Neuronal stem cell (in vitro differentiated cells): ENCODE data around the gene INAVA.

ENCODE experiments used
- DNase-seq: peaks from one replicate; pipeline ENCODE4 v3.0.0-alpha.2; 2013; ENCODE audit warnings: low spot score
- H2AFZ ChIP-seq: one replicate; pipeline ENCODE4 v1.6.1; 2013; ENCODE audit warnings: mild to moderate bottlenecking, low read length, inconsistent platforms
- H2AK5ac ChIP-seq: 2 replicates; pipeline ENCODE4 v1.6.1; 2013; ENCODE audit warnings: low read depth, mild to moderate bottlenecking, inconsistent platforms, low read length, moderate library complexity, mixed read lengths
- H2BK120ac ChIP-seq: 2 replicates; pipeline ENCODE4 v1.6.1; 2013; ENCODE audit warnings: low read depth, mild to moderate bottlenecking, inconsistent platforms, low read length, moderate library complexity, mixed read lengths
- H2BK12ac ChIP-seq: one replicate; pipeline ENCODE4 v1.6.1; 2013; ENCODE audit warnings: low read length, inconsistent platforms
- H2BK15ac ChIP-seq: 2 replicates; pipeline ENCODE4 v1.6.1; 2013; ENCODE audit warnings: mild to moderate bottlenecking, low read length, inconsistent platforms, mixed read lengths
- H2BK5ac ChIP-seq: one replicate; pipeline ENCODE4 v1.6.1; 2013; ENCODE audit warnings: inconsistent platforms, mild to moderate bottlenecking, low read length, moderate library complexity
- H3K14ac ChIP-seq: one replicate; pipeline ENCODE4 v1.6.1; 2013; ENCODE audit warnings: low read length, inconsistent platforms
- H3K18ac ChIP-seq: 2 replicates; pipeline ENCODE4 v1.6.1; 2013; ENCODE audit warnings: low read length, inconsistent platforms
- H3K23ac ChIP-seq: 2 replicates; pipeline ENCODE4 v1.6.1; 2013; ENCODE audit warnings: low read depth, mild to moderate bottlenecking, mixed read lengths, low read length, inconsistent platforms; ENCODE audit not compliant: poor library complexity
- H3K27ac ChIP-seq: replicated peaks from 3 replicates; pipeline ENCODE4 v1.5.1; 2013; ENCODE audit warnings: low read length, inconsistent platforms
- H3K27me3 ChIP-seq, 3 experiments: 2 replicates each; pipeline ENCODE4 v1.6.1; 2013; ENCODE audit warnings: low read length in 3 of 3, mild to moderate bottlenecking in 2 of 3, inconsistent platforms in 1 of 3, low read depth in 1 of 3, mixed read lengths in 1 of 3, moderate library complexity in 1 of 3; ENCODE audit not compliant: control insufficient read depth in 3 of 3, insufficient read depth in 3 of 3
- H3K36me3 ChIP-seq, 2 donors: replicated peaks in 1 of 2; 2 replicates each; pipeline ENCODE4 v1.6.1; 2013; ENCODE audit warnings: low read length in 2 of 2; ENCODE audit not compliant: control insufficient read depth in 2 of 2, insufficient read depth in 2 of 2
- H3K4ac ChIP-seq: 2 replicates; pipeline ENCODE4 v1.6.1; 2013; ENCODE audit warnings: inconsistent platforms, mild to moderate bottlenecking, low read length, moderate library complexity
- H3K4me1 ChIP-seq, 2 donors: 1 replicate in 1 of 2; 2 replicates in 1 of 2; pipeline ENCODE4 v1.6.1; 2013; ENCODE audit warnings: low read length in 2 of 2, low read depth in 1 of 2; ENCODE audit not compliant: control insufficient read depth in 2 of 2, insufficient read depth in 1 of 2
- H3K4me2 ChIP-seq: one replicate; pipeline ENCODE4 v1.6.1; 2013; ENCODE audit warnings: mild to moderate bottlenecking, low read length, inconsistent platforms; ENCODE audit not compliant: insufficient read depth, poor library complexity, severe bottlenecking
- H3K4me3 ChIP-seq, 2 donors: 2 replicates each; pipeline ENCODE4 v1.5.1; 2013; ENCODE audit warnings: low read length in 2 of 2, mild to moderate bottlenecking in 2 of 2, inconsistent platforms in 1 of 2, moderate library complexity in 1 of 2
- H3K79me1 ChIP-seq: one replicate; pipeline ENCODE4 v1.6.1; 2013; ENCODE audit warnings: low read depth, mild to moderate bottlenecking, inconsistent platforms, low read length, moderate library complexity
- H3K9ac ChIP-seq: one replicate; pipeline ENCODE4 v1.6.1; 2013; ENCODE audit warnings: mild to moderate bottlenecking, low read depth, low read length, inconsistent platforms; ENCODE audit not compliant: poor library complexity
- H3K9me3 ChIP-seq, 2 donors: replicated peaks in 1 of 2; 2 replicates each; pipeline versions ENCODE3 to v1.6.1; 2013; ENCODE audit warnings: low read length in 2 of 2, mild to moderate bottlenecking in 2 of 2, inconsistent platforms in 1 of 2, low read depth in 1 of 2, mixed read lengths in 1 of 2, moderate library complexity in 1 of 2; ENCODE audit not compliant: control insufficient read depth in 2 of 2, insufficient read depth in 1 of 2
- H4K8ac ChIP-seq: one replicate; pipeline ENCODE4 v1.6.1; 2013; ENCODE audit warnings: low read depth, mild to moderate bottlenecking, inconsistent platforms, low read length, moderate library complexity
- H4K91ac ChIP-seq: one replicate; pipeline ENCODE4 v1.6.1; 2013; ENCODE audit warnings: low read length, low read depth, mild to moderate bottlenecking, inconsistent platforms; ENCODE audit not compliant: poor library complexity
- WGBS, 2 donors: extraction: QIAGEN DNeasy Blood & Tissue Kit; methylation state at CpG; one replicate each; pipeline ENCODE4 v1.1.7; 2013; ENCODE audit warnings: missing lambda C conversion rate in 2 of 2, mixed read lengths in 1 of 2; ENCODE audit not compliant: insufficient read length in 2 of 2, insufficient replicate concordance in 1 of 2; ENCODE audit errors: extremely low coverage in 2 of 2; 5-methylcytosine and 5-hydroxymethylcytosine counted together

The INAVA gene

DNA sequence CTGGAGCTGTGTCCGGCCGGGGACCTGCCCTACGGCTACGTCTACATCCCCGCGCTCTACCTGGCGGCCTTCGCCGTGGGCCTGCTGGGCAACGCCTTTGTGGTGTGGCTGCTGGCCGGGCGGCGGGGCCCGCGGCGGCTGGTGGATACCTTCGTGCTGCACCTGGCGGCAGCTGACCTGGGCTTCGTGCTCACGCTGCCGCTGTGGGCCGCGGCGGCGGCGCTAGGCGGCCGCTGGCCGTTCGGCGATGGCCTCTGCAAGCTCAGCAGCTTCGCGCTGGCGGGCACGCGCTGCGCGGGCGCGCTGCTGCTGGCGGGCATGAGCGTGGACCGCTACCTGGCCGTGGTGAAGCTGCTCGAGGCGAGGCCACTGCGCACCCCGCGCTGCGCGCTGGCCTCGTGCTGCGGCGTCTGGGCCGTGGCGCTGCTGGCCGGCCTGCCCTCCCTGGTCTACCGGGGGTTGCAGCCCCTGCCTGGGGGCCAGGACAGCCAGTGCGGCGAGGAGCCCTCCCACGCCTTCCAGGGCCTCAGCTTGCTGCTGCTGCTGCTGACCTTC is 21.5 kb upstream of the INAVA start:
- no peaks in the 10 kb centered on the region for H3K9me3 ChIP-seq
- H2AFZ ChIP-seq = no peak overlapping the region
- no peak overlapping the region for H3K4me2 ChIP-seq
- H3K18ac ChIP-seq = peak overlapping the region; percentile 29
- DNase-seq = no peak
- H3K27me3 ChIP-seq = no peaks in the 10 kb centered on the region
- no peak overlapping the region for H2BK15ac ChIP-seq
- H3K79me1 ChIP-seq = no peaks in the 10 kb centered on the region
- no peak overlapping the region for H4K91ac ChIP-seq
- H2BK120ac ChIP-seq = no peak overlapping the region
- no peak overlapping the region for H3K9ac ChIP-seq
- H3K4me3 ChIP-seq = no peak overlapping the region
- no peaks in the 10 kb centered on the region for H3K36me3 ChIP-seq
- no peak overlapping the region for H2BK5ac ChIP-seq
- no peak overlapping the region for H3K4ac ChIP-seq
- H2AK5ac ChIP-seq = peak overlapping the region; percentile 63
- H3K4me1 ChIP-seq = peaks cover 5 to 10% of the 10 kb centered on the region in 2 donors
- peak overlapping the region; percentile 48 for H2BK12ac ChIP-seq
- H3K14ac ChIP-seq = no peak overlapping the region
- H3K27ac ChIP-seq = no peak overlapping the region
- peak overlapping the region; percentile 25 for H3K23ac ChIP-seq
- H4K8ac ChIP-seq = no peak overlapping the region
- no CpG with 5 or more reads among the region's 61 CpGs for WGBS, 2 donors

DNA sequence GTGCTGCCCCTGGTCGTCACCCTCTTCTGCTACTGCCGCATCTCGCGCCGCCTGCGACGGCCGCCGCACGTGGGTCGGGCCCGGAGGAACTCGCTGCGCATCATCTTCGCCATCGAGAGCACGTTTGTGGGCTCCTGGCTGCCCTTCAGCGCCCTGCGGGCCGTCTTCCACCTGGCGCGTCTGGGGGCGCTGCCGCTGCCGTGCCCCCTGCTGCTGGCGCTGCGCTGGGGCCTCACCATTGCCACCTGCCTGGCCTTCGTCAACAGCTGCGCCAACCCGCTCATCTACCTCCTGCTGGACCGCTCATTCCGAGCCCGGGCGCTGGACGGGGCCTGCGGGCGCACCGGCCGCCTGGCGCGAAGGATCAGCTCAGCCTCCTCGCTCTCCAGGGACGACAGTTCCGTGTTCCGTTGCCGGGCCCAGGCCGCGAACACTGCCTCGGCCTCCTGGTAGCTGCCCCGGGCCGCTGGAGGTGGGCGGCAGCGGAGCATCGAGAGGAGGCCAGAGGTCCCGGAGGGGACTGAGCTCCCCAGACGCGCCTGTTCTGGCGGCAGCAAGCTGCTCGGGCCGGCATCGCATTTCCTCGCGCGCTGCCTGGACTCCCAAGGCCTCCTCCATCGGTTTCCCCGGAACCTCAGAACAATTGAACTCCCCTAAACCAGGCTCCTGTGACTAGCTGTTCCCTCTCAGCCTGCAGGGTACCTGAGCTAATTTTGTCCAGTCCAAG is 20.9 kb upstream of the INAVA start:
- Histone ChIP-seq H4K8ac (no peak overlapping the region), H2BK15ac (no peak overlapping the region), H3K36me3 (no peaks in the 10 kb centered on the region), H3K27me3 (no peaks in the 10 kb centered on the region), H3K4me2 (no peak overlapping the region), H3K79me1 (no peaks in the 10 kb centered on the region), H3K9me3 (no peaks in the 10 kb centered on the region), H3K23ac (peak overlapping the region; percentile 39), H2BK120ac (no peak overlapping the region), H4K91ac (no peak overlapping the region), H2AFZ (no peak overlapping the region), H3K4me3 (no peak overlapping the region), H3K14ac (no peak overlapping the region), H3K9ac (no peak overlapping the region), H2BK5ac (no peak overlapping the region), H3K4me1 (peaks cover 5 to 10% of the 10 kb centered on the region in 2 donors), H2AK5ac (peak overlapping the region; percentile 63), H3K4ac (no peak overlapping the region), H2BK12ac (peak overlapping the region; percentile 48), H3K27ac (no peak overlapping the region), H3K18ac (peak overlapping the region; percentile 53)
- no peak for DNase-seq
- no CpG with 5 or more reads among the region's 66 CpGs for WGBS, 2 donors

DNA sequence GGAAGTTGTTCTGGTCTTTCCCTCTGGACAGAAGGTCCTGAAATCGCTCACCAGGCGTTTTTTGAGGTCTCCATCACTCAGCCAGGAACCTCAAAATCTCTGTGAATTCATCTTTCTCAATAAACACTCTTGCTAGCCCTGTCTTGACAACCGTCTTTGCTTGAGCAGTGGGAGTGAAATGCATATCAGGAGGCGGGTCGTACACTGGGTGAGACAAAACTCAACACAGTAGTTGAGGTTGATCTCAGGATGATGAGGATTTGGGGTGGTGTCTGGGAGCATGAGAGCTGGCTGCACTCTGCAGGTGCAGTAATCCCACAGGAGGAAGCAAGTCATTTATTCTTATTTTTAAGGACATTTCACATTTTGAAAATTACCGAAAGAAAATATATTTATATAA is 20.0 kb upstream of the INAVA start:
- H4K91ac ChIP-seq = no peak overlapping the region
- no peak overlapping the region for H3K27ac ChIP-seq
- H3K36me3 ChIP-seq = no peaks in the 10 kb centered on the region
- no peak overlapping the region for H3K14ac ChIP-seq
- no CpG with 5 or more reads among the region's 6 CpGs for WGBS, 2 donors
- H3K79me1 ChIP-seq = no peaks in the 10 kb centered on the region
- H2AFZ ChIP-seq = no peak overlapping the region
- no peaks in the 10 kb centered on the region for H3K27me3 ChIP-seq
- H3K4ac ChIP-seq = no peak overlapping the region
- no peak overlapping the region for H3K23ac ChIP-seq
- H2BK120ac ChIP-seq = no peak overlapping the region
- no peak overlapping the region for H4K8ac ChIP-seq
- H2AK5ac ChIP-seq = no peak overlapping the region
- H2BK15ac ChIP-seq = no peak overlapping the region
- no peak overlapping the region for H3K4me3 ChIP-seq
- no peak overlapping the region for H2BK12ac ChIP-seq
- no peak overlapping the region for H3K4me2 ChIP-seq
- no peak overlapping the region for H3K18ac ChIP-seq
- H3K9ac ChIP-seq = no peak overlapping the region
- H3K9me3 ChIP-seq = no peaks in the 10 kb centered on the region
- H2BK5ac ChIP-seq = no peak overlapping the region
- H3K4me1 ChIP-seq = peaks cover 5 to 10% of the 10 kb centered on the region in 2 donors
- DNase-seq = no peak

DNA sequence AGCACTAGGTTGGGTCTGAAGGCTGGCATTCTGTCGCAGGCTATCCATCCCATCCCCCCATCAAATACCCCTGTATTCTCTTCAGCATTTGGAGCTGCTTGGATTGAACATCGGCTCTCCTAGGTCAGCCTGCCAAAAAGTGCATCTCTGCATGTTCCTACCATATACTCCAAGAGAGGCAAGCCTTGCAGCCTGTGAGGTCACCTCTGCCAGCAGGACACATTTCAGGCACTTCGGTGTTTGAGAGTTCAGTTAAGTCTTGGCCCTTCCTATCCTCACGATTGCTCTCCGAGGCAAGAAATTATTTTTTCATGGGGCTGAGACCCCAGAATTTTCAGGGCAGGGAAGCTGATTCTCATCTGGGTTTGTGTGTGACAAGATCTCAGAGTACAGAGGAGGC is 19.3 kb upstream of the INAVA start:
- no peak overlapping the region for H3K18ac ChIP-seq
- no peak overlapping the region for H3K14ac ChIP-seq
- no peak overlapping the region for H3K4me3 ChIP-seq
- peaks cover 5 to 10% of the 10 kb centered on the region in 2 donors for H3K4me1 ChIP-seq
- H3K4ac ChIP-seq = no peak overlapping the region
- no peak overlapping the region for H2BK12ac ChIP-seq
- DNase-seq = no peak
- no peak overlapping the region for H2AK5ac ChIP-seq
- H3K27ac ChIP-seq = no peak overlapping the region
- WGBS, 2 donors = no CpG with 5 or more reads among the region's 5 CpGs
- H3K79me1 ChIP-seq = no peaks in the 10 kb centered on the region
- no peaks in the 10 kb centered on the region for H3K27me3 ChIP-seq
- no peak overlapping the region for H2BK15ac ChIP-seq
- H3K4me2 ChIP-seq = no peak overlapping the region
- no peak overlapping the region for H2BK120ac ChIP-seq
- no peaks in the 10 kb centered on the region for H3K9me3 ChIP-seq
- H2BK5ac ChIP-seq = no peak overlapping the region
- H3K9ac ChIP-seq = no peak overlapping the region
- H4K91ac ChIP-seq = no peak overlapping the region
- H3K23ac ChIP-seq = no peak overlapping the region
- H4K8ac ChIP-seq = no peak overlapping the region
- H3K36me3 ChIP-seq = no peaks in the 10 kb centered on the region
- peak overlapping the region; percentile 55 for H2AFZ ChIP-seq
